SK-N-SH treated with all-trans-retinoic acid at 6 μM for 48 hours (cell line): ENCODE results near the gene ARAP2.

ENCODE experiments used
- ARNTL ChIP-seq: fragments of 450-650 bp; formaldehyde crosslinking; IDR thresholded peaks from 2 replicates; pipeline ENCODE4 v1.5.0; 2020; ENCODE audit warnings: low read depth, mild to moderate bottlenecking, moderate library complexity, borderline replicate concordance
- CREB5 ChIP-seq: fragments of 250-450 bp; sonication (Bioruptor Pico); IDR thresholded peaks from 2 replicates; pipeline ENCODE4 v1.5.1; 2020; ENCODE audit warnings: low read depth, mild to moderate bottlenecking, moderate library complexity
- CSDC2 ChIP-seq: fragments of 250-450 bp; sonication (Bioruptor Pico); IDR thresholded peaks from 2 replicates; pipeline ENCODE4 v1.5.0; 2020; ENCODE audit warnings: mild to moderate bottlenecking, moderate library complexity
- RARB ChIP-seq: fragments of 250-450 bp; sonication (Bioruptor Pico); IDR thresholded peaks from 2 replicates; pipeline ENCODE4 v1.8.0; 2021; ENCODE audit warnings: mild to moderate bottlenecking, moderate library complexity
- TOX ChIP-seq: fragments of 250-450 bp; sonication (Bioruptor Pico); IDR thresholded peaks from 2 replicates; pipeline ENCODE4 v1.8.0; 2021; ENCODE audit warnings: mild to moderate bottlenecking, moderate library complexity, borderline replicate concordance
- ZC3H10 ChIP-seq: fragments of 250-450 bp; sonication (Bioruptor Pico); IDR thresholded peaks from 2 replicates; pipeline ENCODE4 v1.5.1; 2021; ENCODE audit warnings: mild to moderate bottlenecking, moderate library complexity

GRCh38 chr4:36140421-36140820, 103.9 kb downstream of the ARAP2 start:
- no peak for TF ChIP-seq TOX (CRISPR knock-in tag)
- no peak for TF ChIP-seq CREB5 (CRISPR knock-in tag)
- no peak for TF ChIP-seq ZC3H10 (CRISPR knock-in tag)
- no peak for TF ChIP-seq ARNTL
- no peak for TF ChIP-seq RARB (CRISPR knock-in tag)
- TF ChIP-seq CSDC2 (CRISPR knock-in tag) = no peak
